Pons (tissue), 1 donor: ENCODE results near the gene ADCK2.
"Not testable (repeated sequence)": the region's sequence is repeated elsewhere in the genome, so short reads cannot be mapped to it uniquely, and the experiment has no call there.

Experiments
- DNase-seq: peaks from one replicate; pipeline ENCODE4 v3.0.0-alpha.2; 2016; ENCODE audit warnings: low spot score

Gene ADCK2

DNA sequence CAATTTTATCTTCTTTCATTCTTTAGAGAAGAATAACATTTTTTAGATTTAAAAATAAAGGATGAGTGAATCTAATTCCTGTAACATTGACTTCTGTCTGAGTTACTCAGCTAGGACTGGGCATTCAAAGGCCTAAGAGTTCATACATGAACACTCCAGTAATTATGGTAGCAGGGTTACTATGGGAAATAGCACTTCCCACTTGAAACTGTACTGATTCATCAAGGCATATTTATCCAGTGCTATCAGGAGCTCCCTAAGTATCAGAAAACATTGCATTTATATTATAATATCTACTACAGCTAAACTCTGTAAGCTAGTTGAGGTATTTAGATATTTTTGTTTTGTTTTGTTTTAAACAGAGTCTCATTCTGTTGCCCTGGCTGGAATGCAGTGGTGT lies 65.5 kb downstream of the ADCK2 start:
- DNase-seq: no peak

DNA sequence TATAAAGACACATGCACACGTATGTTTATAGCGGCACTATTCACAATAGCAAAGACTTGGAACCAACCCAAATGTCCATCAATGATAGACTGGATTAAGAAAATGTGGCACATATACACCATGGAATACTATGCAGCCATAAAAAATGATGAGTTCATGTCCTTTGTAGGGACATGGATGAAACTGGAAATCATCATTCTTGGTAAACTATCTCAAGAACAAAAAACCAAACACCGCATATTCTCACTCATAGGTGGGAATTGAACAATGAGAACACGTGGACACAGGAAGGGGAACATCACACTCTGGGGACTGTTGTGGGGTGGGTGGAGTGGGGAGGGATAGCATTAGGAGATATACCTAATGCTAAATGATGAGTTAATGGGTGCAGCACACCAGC lies 70.5 kb downstream of the ADCK2 start:
- DNase-seq: not testable (repeated sequence)

DNA sequence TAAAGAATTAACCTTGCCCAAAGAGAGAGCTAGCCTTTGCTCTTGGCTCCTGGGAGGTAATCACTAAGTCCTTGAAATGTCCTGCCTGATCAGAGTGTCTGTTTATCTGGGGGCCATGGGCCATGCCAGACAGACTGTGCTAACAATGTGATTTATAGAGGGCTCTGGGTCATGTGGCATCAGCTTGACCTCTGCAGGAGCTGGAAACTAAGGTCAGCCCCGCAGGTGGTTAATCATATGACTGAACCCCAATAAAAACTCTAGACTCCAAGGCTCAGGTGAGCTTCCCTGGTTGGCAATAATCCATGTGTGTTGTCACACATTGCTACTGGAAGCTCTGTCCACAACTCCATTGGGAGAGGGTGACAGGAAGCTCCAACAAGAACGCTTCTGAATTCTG lies 71.3 kb downstream of the ADCK2 start:
- DNase-seq: no peak
